Endodermal cell (in vitro differentiated cells): ENCODE results near the gene SH2D7. TPM values are rescaled to one million over a fixed set of nuclear protein-coding genes. Genes with fewer than 3 reads are reported as not detected.

Experiments
- DNase-seq: peaks from one replicate; pipeline ENCODE4 v3.0.0-alpha.2; 2017
- H3K27ac ChIP-seq: 2 replicates; pipeline ENCODE4 v1.5.1; 2013; ENCODE audit warnings: mild to moderate bottlenecking, low read depth, low read length, moderate library complexity
- H3K27me3 ChIP-seq: 2 replicates; pipeline ENCODE4 v1.6.1; 2013; ENCODE audit warnings: mild to moderate bottlenecking, low read length, moderate library complexity; ENCODE audit not compliant: insufficient read depth, control insufficient read depth, poor library complexity, severe bottlenecking
- H3K36me3 ChIP-seq: 2 replicates; pipeline ENCODE4 v1.7.0; 2013; ENCODE audit warnings: mild to moderate bottlenecking, low read length, moderate library complexity; ENCODE audit not compliant: control insufficient read depth, insufficient read depth
- H3K4me1 ChIP-seq: one replicate; pipeline ENCODE4 v1.7.0; 2013; ENCODE audit warnings: low read length; ENCODE audit not compliant: control insufficient read depth, insufficient read depth
- H3K4me3 ChIP-seq: 2 replicates; pipeline ENCODE4 v1.5.1; 2013; ENCODE audit warnings: mild to moderate bottlenecking, low read length, moderate library complexity
- H3K9ac ChIP-seq: 2 replicates; pipeline ENCODE4 v1.6.1; 2013; ENCODE audit warnings: mild to moderate bottlenecking, low read length, moderate library complexity; ENCODE audit not compliant: poor library complexity, severe bottlenecking; ENCODE audit errors: extremely low read depth
- H3K9me3 ChIP-seq: 2 replicates; pipeline ENCODE4 v1.6.1; 2013; ENCODE audit warnings: mild to moderate bottlenecking, low read length, moderate library complexity; ENCODE audit not compliant: control insufficient read depth
- H3K27ac Mint-ChIP-seq: 2 replicates; pipeline ENCODE4 v1.8.0; 2020; ENCODE audit warnings: mixed read lengths
- H3K27me3 Mint-ChIP-seq: 2 replicates; pipeline ENCODE4 v1.8.0; 2021; ENCODE audit warnings: mild to moderate bottlenecking, mixed read lengths; ENCODE audit not compliant: insufficient read depth
- H3K36me3 Mint-ChIP-seq: 2 replicates; pipeline ENCODE4 v1.8.0; 2020; ENCODE audit warnings: low read depth, mixed read lengths
- H3K4me1 Mint-ChIP-seq: 2 replicates; pipeline ENCODE4 v1.8.0; 2020; ENCODE audit warnings: mixed read lengths
- H3K4me3 Mint-ChIP-seq: 2 replicates; pipeline ENCODE4 v1.8.0; 2020; ENCODE audit warnings: mild to moderate bottlenecking, moderate library complexity, mixed read lengths
- H3K9me3 Mint-ChIP-seq: 2 replicates; pipeline ENCODE4 v1.8.0; 2020; ENCODE audit warnings: mild to moderate bottlenecking, mixed read lengths
- WGBS, 2 experiments: methylation state at CpG; one replicate each; pipeline versions ENCODE4 v1.1.5 to v1.1.7; 2013; ENCODE audit warnings: missing lambda C conversion rate in 2 of 2, mixed read lengths in 1 of 2; ENCODE audit not compliant: insufficient coverage in 1 of 2, insufficient read length in 1 of 2; 5-methylcytosine and 5-hydroxymethylcytosine counted together
- total RNA-seq, 2 donors: library from RNA; stranded (reverse); fragmentation: NEBNext Ultra II Directional in 1 of 2; extraction: Animal tissue kit (Norgen Biotek cat#: 25700) in 1 of 2; gene quantifications; 2 replicates in 1 of 2; 3 replicates in 1 of 2; pipeline ENCODE4 v1.2.1, GENCODE V29; 2021
- TF ChIP-seq, protein P1 (sequence below): fragments of 200-600 bp; sonication (generic); conservative IDR thresholded peaks from 2 replicates; pipeline ENCODE4 v1.5.0; 2021; ENCODE audit warnings: antibody characterized with exemption, mild to moderate bottlenecking

The SH2D7 gene
- total RNA-seq, 2 donors from 2014 or later = not detected

DNA sequence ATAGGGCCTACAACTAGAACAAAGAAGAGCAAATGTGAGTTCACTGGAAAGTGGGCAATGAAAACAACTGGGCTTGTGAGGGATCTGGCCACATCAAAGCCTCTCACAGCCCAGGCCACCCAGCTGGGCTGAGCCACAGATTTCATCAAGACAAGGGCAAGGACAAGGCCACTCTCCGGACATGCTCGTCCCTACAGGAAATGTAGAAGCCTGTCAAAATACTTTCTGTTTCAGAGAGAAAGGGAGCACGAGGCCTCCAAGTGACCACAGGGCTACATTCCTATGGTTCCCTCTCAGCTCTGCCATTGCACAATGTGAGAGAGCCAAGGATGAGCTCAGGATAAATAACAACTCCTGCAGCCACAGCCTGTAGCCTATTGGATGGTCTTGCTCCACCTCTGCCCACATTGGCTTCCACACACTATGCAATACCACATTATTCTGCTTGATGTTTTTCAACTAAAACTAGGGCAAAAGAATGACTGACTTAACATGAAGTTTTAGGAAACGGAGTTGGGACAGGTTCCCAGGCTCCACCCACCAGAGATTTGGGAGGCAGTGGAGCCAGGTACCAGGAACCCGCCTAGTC, 27.0 kb upstream of the SH2D7 start:
- H3K4me1 ChIP-seq = peaks cover 2% of the 10 kb centered on the region
- H3K9ac ChIP-seq = no peak overlapping the region
- WGBS, 2 experiments = 84 to 87% methylated on average over 5 of the region's 5 CpGs
- no peak overlapping the region for H3K4me3 ChIP-seq
- H3K27ac ChIP-seq = no peak overlapping the region
- H3K9me3 ChIP-seq = no peaks in the 10 kb centered on the region
- DNase-seq = no peak
- TF ChIP-seq, protein P1, sequence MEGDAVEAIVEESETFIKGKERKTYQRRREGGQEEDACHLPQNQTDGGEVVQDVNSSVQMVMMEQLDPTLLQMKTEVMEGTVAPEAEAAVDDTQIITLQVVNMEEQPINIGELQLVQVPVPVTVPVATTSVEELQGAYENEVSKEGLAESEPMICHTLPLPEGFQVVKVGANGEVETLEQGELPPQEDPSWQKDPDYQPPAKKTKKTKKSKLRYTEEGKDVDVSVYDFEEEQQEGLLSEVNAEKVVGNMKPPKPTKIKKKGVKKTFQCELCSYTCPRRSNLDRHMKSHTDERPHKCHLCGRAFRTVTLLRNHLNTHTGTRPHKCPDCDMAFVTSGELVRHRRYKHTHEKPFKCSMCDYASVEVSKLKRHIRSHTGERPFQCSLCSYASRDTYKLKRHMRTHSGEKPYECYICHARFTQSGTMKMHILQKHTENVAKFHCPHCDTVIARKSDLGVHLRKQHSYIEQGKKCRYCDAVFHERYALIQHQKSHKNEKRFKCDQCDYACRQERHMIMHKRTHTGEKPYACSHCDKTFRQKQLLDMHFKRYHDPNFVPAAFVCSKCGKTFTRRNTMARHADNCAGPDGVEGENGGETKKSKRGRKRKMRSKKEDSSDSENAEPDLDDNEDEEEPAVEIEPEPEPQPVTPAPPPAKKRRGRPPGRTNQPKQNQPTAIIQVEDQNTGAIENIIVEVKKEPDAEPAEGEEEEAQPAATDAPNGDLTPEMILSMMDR = no peak
- H3K4me1 Mint-ChIP-seq = peaks cover 43% of the 10 kb centered on the region
- no peaks in the 10 kb centered on the region for H3K9me3 Mint-ChIP-seq
- peaks cover 12% of the 10 kb centered on the region for H3K27me3 Mint-ChIP-seq
- no peaks in the 10 kb centered on the region for H3K36me3 Mint-ChIP-seq
- H3K27me3 ChIP-seq = peaks cover 55% of the 10 kb centered on the region
- H3K27ac Mint-ChIP-seq = no peak overlapping the region
- H3K4me3 Mint-ChIP-seq = no peak overlapping the region
- no peaks in the 10 kb centered on the region for H3K36me3 ChIP-seq

DNA sequence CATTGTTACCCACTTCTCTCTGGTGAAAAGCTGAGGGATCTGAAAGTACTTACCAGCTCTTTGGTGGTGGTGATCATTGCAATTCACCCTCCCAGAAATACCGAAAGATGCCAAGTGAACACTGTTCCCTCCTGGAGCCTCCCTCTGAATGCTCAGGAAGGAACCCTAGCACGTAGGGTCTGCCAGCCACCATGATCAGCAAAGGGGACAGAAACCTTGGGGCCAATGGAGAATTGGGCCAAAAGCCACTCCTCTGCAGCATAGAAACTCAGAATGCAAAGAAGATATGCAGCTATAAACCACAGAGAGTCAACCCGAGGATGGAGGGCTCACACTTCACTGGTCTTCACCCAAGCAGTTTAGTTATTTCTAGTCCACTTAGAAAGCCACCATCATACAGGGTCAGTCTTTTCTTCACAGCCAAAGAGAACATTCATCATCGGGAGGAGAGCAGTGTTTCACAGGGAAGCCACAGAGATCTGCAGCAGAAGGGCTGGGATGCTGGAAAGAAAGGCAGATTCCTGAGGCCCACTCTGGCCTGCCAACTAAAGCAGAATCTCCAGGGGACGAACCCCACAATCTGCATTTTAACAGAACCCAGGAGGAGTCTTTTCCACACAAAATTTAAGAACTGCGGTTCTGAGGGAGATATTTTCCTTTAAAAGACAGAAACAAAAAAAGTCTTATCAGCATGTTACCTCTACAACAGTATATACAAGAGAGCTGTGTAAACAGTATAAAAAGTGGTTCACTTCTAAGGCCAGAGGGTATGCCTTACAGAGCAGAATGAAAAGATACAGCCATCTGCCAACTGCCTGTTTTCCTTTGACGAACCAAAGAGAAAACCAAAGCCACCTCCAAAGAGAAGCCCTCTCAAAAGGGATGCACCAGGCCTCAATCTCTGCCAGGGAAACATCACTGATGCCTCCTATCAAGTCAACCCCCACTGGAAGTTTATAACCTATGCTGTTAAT, 26.1 kb upstream of the SH2D7 start:
- H3K4me1 Mint-ChIP-seq = peaks cover 44% of the 10 kb centered on the region
- Histone ChIP-seq H3K4me1 (peaks cover 2% of the 10 kb centered on the region), H3K4me3 (no peak overlapping the region), H3K36me3 (no peaks in the 10 kb centered on the region), H3K27me3 (peaks cover 48% of the 10 kb centered on the region), H3K9me3 (no peaks in the 10 kb centered on the region), H3K9ac (no peak overlapping the region), H3K27ac (no peak overlapping the region)
- H3K27me3 Mint-ChIP-seq = peaks cover 7% of the 10 kb centered on the region
- TF ChIP-seq, protein P1 = no peak
- H3K4me3 Mint-ChIP-seq = no peak overlapping the region
- no peaks in the 10 kb centered on the region for H3K36me3 Mint-ChIP-seq
- no peaks in the 10 kb centered on the region for H3K9me3 Mint-ChIP-seq
- no peak overlapping the region for H3K27ac Mint-ChIP-seq
- WGBS, 2 experiments = 81 to 82% methylated on average over 4 to 7 of the region's 7 CpGs
- DNase-seq = no peak

DNA sequence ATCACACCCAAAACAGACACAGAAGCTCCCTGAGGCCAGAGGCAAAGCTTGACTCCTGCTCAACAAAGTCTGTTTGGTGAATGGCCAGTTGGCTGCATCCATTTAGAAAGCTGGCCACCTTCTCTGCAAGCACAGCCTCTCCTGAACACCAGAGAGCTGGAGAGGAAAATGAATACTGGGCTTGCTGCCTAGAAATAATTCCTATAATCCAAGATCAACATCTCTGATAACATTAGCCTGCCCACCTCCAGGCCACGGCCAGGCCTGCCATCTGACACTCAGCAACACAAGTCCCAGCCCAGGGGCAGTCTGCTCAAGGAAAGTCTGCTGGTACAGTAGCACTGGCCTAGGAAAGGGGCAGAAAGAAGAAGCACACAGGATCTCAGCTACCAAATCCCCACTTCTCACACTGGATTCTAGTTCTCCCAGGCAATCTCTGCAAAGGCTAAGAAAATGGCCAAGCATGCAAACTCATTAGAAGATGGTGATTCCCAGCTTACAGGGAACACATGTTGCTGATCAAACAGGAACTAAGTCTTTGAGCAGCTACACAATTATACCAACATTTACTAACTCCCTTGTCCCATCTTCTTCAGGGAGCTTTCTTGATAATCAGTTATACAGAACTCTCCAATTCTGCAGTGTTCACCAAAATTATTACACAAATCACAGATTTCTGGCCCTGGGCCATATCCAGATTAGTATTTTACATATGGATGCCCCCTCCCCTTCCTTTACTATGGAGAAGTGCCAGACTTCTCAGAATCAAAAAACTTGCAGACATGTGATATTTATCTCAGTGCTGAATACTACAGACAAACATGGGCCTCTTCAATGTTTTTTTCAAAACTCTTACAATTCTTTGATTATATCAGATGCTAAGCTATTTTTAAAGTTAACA, 24.8 kb upstream of the SH2D7 start:
- Histone ChIP-seq H3K4me3 (no peak overlapping the region), H3K27me3 (peaks cover 49% of the 10 kb centered on the region), H3K36me3 (no peaks in the 10 kb centered on the region), H3K27ac (no peak overlapping the region), H3K9ac (no peak overlapping the region), H3K4me1 (no peaks in the 10 kb centered on the region), H3K9me3 (no peaks in the 10 kb centered on the region)
- no peak for DNase-seq
- Mint-ChIP-seq H3K36me3 (no peaks in the 10 kb centered on the region), H3K4me1 (peaks cover 39% of the 10 kb centered on the region), H3K27me3 (peaks cover 6% of the 10 kb centered on the region), H3K9me3 (no peaks in the 10 kb centered on the region), H3K4me3 (no peak overlapping the region), H3K27ac (no peak overlapping the region)
- TF ChIP-seq, protein P1 = no peak
- WGBS, 2 experiments = 89 to 100% methylated on average over 1 of the region's 1 CpG
